Measurements from ENCODE around the gene CBLN3. TPM values are rescaled to one million over a fixed set of nuclear protein-coding genes. Genes with fewer than 3 reads are reported as not detected.

Gene CBLN3
- total RNA-seq, 2 experiments from 2014 or later = 2.9 TPM

- ATAC-seq (no peak), DNase-seq (no peak)
- POLR2A ChIA-PET = no interaction called here
- no peak overlapping the region for H3K4me3 Mint-ChIP-seq
- H3K4me1 Mint-ChIP-seq (ENCODE audit: low read depth) = peaks cover 14% of the 10 kb centered on the region
- TF ChIP-seq CTCF (IDR thresholded peaks at IDR 0.05) = no peak
- CTCF ChIA-PET = interaction anchor here (2.4 to 11.4 kb wide), 3 partner anchors 9 to 86 kb away, joined by 7 to 454 read pairs (median 43); partner anchors contain the start of genes ADCY4, CBLN3, KHNYN and RIPK3
- no peaks in the 10 kb centered on the region for H3K36me3 Mint-ChIP-seq (ENCODE audit: low read depth)
- no peaks in the 10 kb centered on the region for H3K27me3 Mint-ChIP-seq
- H3K9me3 Mint-ChIP-seq = no peaks in the 10 kb centered on the region
- intact Hi-C loops (cut with micrococcal nuclease) = no loop called here
- H3K27ac Mint-ChIP-seq = no peak overlapping the region
These were observed 7.2 kb downstream of the CBLN3 start for GRCh38 chr14:24422261-24422660.

- no peaks in the 10 kb centered on the region for H3K4me1 Mint-ChIP-seq (ENCODE audit: low read depth)
- H3K9me3 Mint-ChIP-seq = no peaks in the 10 kb centered on the region
- ChIA-PET CTCF (interaction anchor here (1.0 to 6.7 kb wide), 6 partner anchors 9 to 110 kb away, joined by 3 to 43 read pairs (median 4); partner anchors contain the start of genes CBLN3, CIDEB and KHNYN), POLR2A (interaction anchor here (2.6 kb wide), 1 partner anchor 12 kb away, joined by 13 read pairs; the partner anchor contains the start of gene KHNYN)
- no peak overlapping the region for H3K4me3 Mint-ChIP-seq
- H3K27ac Mint-ChIP-seq = no peak overlapping the region
- no peaks in the 10 kb centered on the region for H3K36me3 Mint-ChIP-seq (ENCODE audit: low read depth)
- ATAC-seq (no peak), DNase-seq (no peak)
- intact Hi-C loops (cut with micrococcal nuclease) = no loop called here
- TF ChIP-seq CTCF (IDR thresholded peaks at IDR 0.05) = no peak
- H3K27me3 Mint-ChIP-seq = peaks cover 2% of the 10 kb centered on the region
These were observed 11.0 kb downstream of the CBLN3 start for GRCh38 chr14:24418492-24418873.

- DNase-seq (no peak), ATAC-seq (no peak)
- CTCF ChIA-PET = interaction anchor here (1.0 to 6.7 kb wide), 5 partner anchors 9 to 81 kb away, joined by 3 to 43 read pairs (median 6); partner anchors contain the start of genes CBLN3 and KHNYN
- H3K4me1 Mint-ChIP-seq (ENCODE audit: low read depth) = no peaks in the 10 kb centered on the region
- no peaks in the 10 kb centered on the region for H3K36me3 Mint-ChIP-seq (ENCODE audit: low read depth)
- TF ChIP-seq CTCF (IDR thresholded peaks at IDR 0.05) = no peak
- intact Hi-C loops (cut with micrococcal nuclease) = no loop called here
- H3K9me3 Mint-ChIP-seq = no peaks in the 10 kb centered on the region
- no peak overlapping the region for H3K4me3 Mint-ChIP-seq
- POLR2A ChIA-PET = interaction anchor here (0.6 to 2.6 kb wide), 2 partner anchors 13 to 569 kb away, joined by 3 to 13 read pairs; partner anchors contain the start of gene KHNYN
- H3K27ac Mint-ChIP-seq = no peak overlapping the region
- H3K27me3 Mint-ChIP-seq = peaks cover 2% of the 10 kb centered on the region
These were observed 11.5 kb downstream of the CBLN3 start for GRCh38 chr14:24417832-24418491.

- POLR2A ChIA-PET = interaction anchor here (0.6 to 0.8 kb wide), 2 partner anchors 14 to 568 kb away, joined by 3 read pairs; no protein-coding TSS in a partner anchor
- Mint-ChIP-seq H3K4me3 (no peak overlapping the region), H3K27ac (no peak overlapping the region), H3K36me3 (ENCODE audit: low read depth) (no peaks in the 10 kb centered on the region), H3K4me1 (ENCODE audit: low read depth) (no peaks in the 10 kb centered on the region), H3K9me3 (no peaks in the 10 kb centered on the region), H3K27me3 (peaks cover 2% of the 10 kb centered on the region)
- no peak for DNase-seq
- no peak for ATAC-seq
- intact Hi-C loops (cut with micrococcal nuclease) = no loop called here
- CTCF ChIA-PET = interaction anchor here (1.3 to 7.0 kb wide), 3 partner anchors 10 to 83 kb away, joined by 3 to 33 read pairs (median 6); no protein-coding TSS in a partner anchor
- TF ChIP-seq CTCF (IDR thresholded peaks at IDR 0.05) = no peak
These were observed 12.4 kb downstream of the CBLN3 start for GRCh38 chr14:24416932-24417619.
